Fibroblast of lung (primary cell): ENCODE results near the gene ITPR3. TPM values are rescaled to one million over a fixed set of nuclear protein-coding genes. Genes with fewer than 3 reads are reported as not detected.

Experiments used
- DNase-seq, 2 donors: peaks; one replicate each; pipeline versions ENCODE4 v3.0.0 to v3.0.0-alpha.2; 2010; ENCODE audit warnings: low read depth in 2 of 2
- H2AFZ ChIP-seq: 2 replicates; pipeline ENCODE4 v1.5.1; 2012; ENCODE audit warnings: low read length, control low read depth, inconsistent platforms
- H3K27ac ChIP-seq: 2 replicates; pipeline ENCODE4 v1.5.1; 2011; ENCODE audit warnings: low read length, control low read depth; ENCODE audit not compliant: insufficient read depth
- H3K27me3 ChIP-seq: 2 replicates; pipeline ENCODE4 v1.5.1; 2011; ENCODE audit warnings: mild to moderate bottlenecking, low read length; ENCODE audit not compliant: control insufficient read depth, insufficient read depth
- H3K36me3 ChIP-seq: 2 replicates; pipeline ENCODE4 v1.5.1; 2011; ENCODE audit warnings: low read length; ENCODE audit not compliant: control insufficient read depth, insufficient read depth
- H3K4me1 ChIP-seq: 2 replicates; pipeline ENCODE4 v1.5.1; 2011; ENCODE audit warnings: low read length; ENCODE audit not compliant: control insufficient read depth, insufficient read depth; ENCODE audit errors: extremely low read depth
- H3K4me2 ChIP-seq: 2 replicates; pipeline ENCODE4 v1.5.1; 2011; ENCODE audit warnings: low read length, control low read depth; ENCODE audit not compliant: insufficient read depth; ENCODE audit errors: extremely low read depth
- H3K4me3 ChIP-seq, 4 experiments: fragments of 200-600 bp in 1 of 4; sonication (generic) in 1 of 4; replicated peaks in 1 of 4; 2 replicates each; pipeline ENCODE4 v1.5.1; 2011 to 2016; ENCODE audit warnings: low read length in 4 of 4, low read depth in 3 of 4, mild to moderate bottlenecking in 3 of 4, control low read depth in 2 of 4, inconsistent platforms in 1 of 4, mixed read lengths in 1 of 4; ENCODE audit not compliant: insufficient read depth in 1 of 4; ENCODE audit errors: control extremely low read depth in 1 of 4
- H3K79me2 ChIP-seq: 2 replicates; pipeline ENCODE4 v1.5.1; 2012; ENCODE audit warnings: mild to moderate bottlenecking, low read length, inconsistent platforms; ENCODE audit not compliant: control insufficient read depth, insufficient read depth
- H3K9ac ChIP-seq: 2 replicates; pipeline ENCODE4 v1.5.1; 2011; ENCODE audit warnings: mild to moderate bottlenecking, low read length, control low read depth; ENCODE audit not compliant: insufficient read depth
- H3K9me3 ChIP-seq: 2 replicates; pipeline ENCODE4 v1.5.1; 2012; ENCODE audit warnings: low read depth, low read length; ENCODE audit not compliant: control insufficient read depth, insufficient read depth
- H4K20me1 ChIP-seq: 2 replicates; pipeline ENCODE4 v1.5.1; 2011; ENCODE audit warnings: low read length; ENCODE audit not compliant: control insufficient read depth, insufficient read depth; ENCODE audit errors: extremely low read depth
- CTCF ChIP-seq, 2 donors: IDR thresholded peaks in 1 of 2; conservative IDR thresholded peaks in 1 of 2; 1 replicate in 1 of 2; 2 replicates in 1 of 2; pipeline ENCODE4 v1.5.1; 2011 to 2012; ENCODE audit warnings: low read length in 2 of 2, control low read depth in 1 of 2, inconsistent platforms in 1 of 2, low read depth in 1 of 2, mild to moderate bottlenecking in 1 of 2
- EZH2 ChIP-seq: IDR thresholded peaks from 2 replicates; pipeline ENCODE4 v1.5.1; 2012; ENCODE audit warnings: low read length, control low read depth, mild to moderate bottlenecking; ENCODE audit errors: missing control alignments
- polyA plus RNA-seq, 2 donors: library from polyadenylated mRNA; depleted of rRNA in 1 of 2; stranded (reverse) in 1 of 2; unstranded in 1 of 2; fragments of >200 nt; gene quantifications; 2 replicates each; pipeline ENCODE4 v1.2.1, GENCODE V29; 2011 to 2012; ENCODE audit warnings: missing spikeins in 1 of 2
- total RNA-seq: library from RNA; depleted of rRNA; stranded (reverse); fragments of >200 nt; gene quantifications from 2 replicates; pipeline ENCODE4 v1.2.1, GENCODE V29; 2014

The ITPR3 gene
- total and polyA plus RNA-seq, 2 donors (not counting 1 experiment from before 2014, with no cell fraction given), result 9.6 to 43.4 TPM

GRCh38 chr6:33641144-33641543 lies 20.0 kb downstream of the ITPR3 start:
- Histone ChIP-seq H3K4me2 (no peak overlapping the region), H3K36me3 (no peaks in the 10 kb centered on the region), H3K27ac (no peak overlapping the region), H3K4me1 (no peaks in the 10 kb centered on the region), H3K9ac (no peak overlapping the region), H4K20me1 (no peaks in the 10 kb centered on the region), H3K27me3 (no peaks in the 10 kb centered on the region), H2AFZ (no peak overlapping the region), H3K79me2 (peaks cover 7% of the 10 kb centered on the region), H3K4me3 (no peak overlapping the region), H3K9me3 (no peaks in the 10 kb centered on the region)
- TF ChIP-seq CTCF (conservative IDR thresholded peaks at IDR 0.05 in 1 of 2, IDR thresholded peaks at IDR 0.05 in 1 of 2; ENCODE audit: low read depth in 1 of 2, low read length in 2 of 2), result no peak
- no peak for TF ChIP-seq EZH2
- DNase-seq, result no peak

GRCh38 chr6:33641602-33642001 lies 20.5 kb downstream of the ITPR3 start:
- no peak overlapping the region for H3K9ac ChIP-seq
- no peaks in the 10 kb centered on the region for H3K9me3 ChIP-seq
- no peak overlapping the region for H3K27ac ChIP-seq
- H2AFZ ChIP-seq, result no peak overlapping the region
- no peaks in the 10 kb centered on the region for H4K20me1 ChIP-seq
- H3K4me3 ChIP-seq, result no peak overlapping the region
- H3K4me2 ChIP-seq, result no peak overlapping the region
- no peaks in the 10 kb centered on the region for H3K27me3 ChIP-seq
- no peak for DNase-seq
- no peaks in the 10 kb centered on the region for H3K4me1 ChIP-seq
- H3K79me2 ChIP-seq, result peaks cover 2% of the 10 kb centered on the region
- no peaks in the 10 kb centered on the region for H3K36me3 ChIP-seq
- TF ChIP-seq CTCF (conservative IDR thresholded peaks at IDR 0.05 in 1 of 2, IDR thresholded peaks at IDR 0.05 in 1 of 2; ENCODE audit: low read depth in 1 of 2, low read length in 2 of 2) (no peak), EZH2 (no peak)

GRCh38 chr6:33642897-33643296 lies 21.8 kb downstream of the ITPR3 start:
- H3K4me2 ChIP-seq, result no peak overlapping the region
- H3K4me3 ChIP-seq, result no peak overlapping the region
- TF ChIP-seq CTCF (conservative IDR thresholded peaks at IDR 0.05 in 1 of 2, IDR thresholded peaks at IDR 0.05 in 1 of 2; ENCODE audit: low read depth in 1 of 2, low read length in 2 of 2), result no peak
- TF ChIP-seq EZH2, result no peak
- H3K79me2 ChIP-seq, result no peaks in the 10 kb centered on the region
- H3K9me3 ChIP-seq, result no peaks in the 10 kb centered on the region
- no peaks in the 10 kb centered on the region for H3K27me3 ChIP-seq
- H2AFZ ChIP-seq, result no peak overlapping the region
- H3K36me3 ChIP-seq, result no peaks in the 10 kb centered on the region
- no peaks in the 10 kb centered on the region for H4K20me1 ChIP-seq
- H3K9ac ChIP-seq, result no peak overlapping the region
- no peak for DNase-seq
- H3K27ac ChIP-seq, result no peak overlapping the region
- no peaks in the 10 kb centered on the region for H3K4me1 ChIP-seq
